H9 (cell line): Measurements from ENCODE around the gene CAPN8. TPM values are rescaled to one million over a fixed set of nuclear protein-coding genes. Genes with fewer than 3 reads are reported as not detected.

ENCODE experiments used
- DNase-seq: peaks from one replicate; pipeline ENCODE4 v3.0.0-alpha.2; 2017
- H2AFZ ChIP-seq: one replicate; pipeline ENCODE4 v1.6.1; 2013; ENCODE audit warnings: mild to moderate bottlenecking, low read length, control low read depth, moderate library complexity
- H2AK5ac ChIP-seq: 2 replicates; pipeline ENCODE4 v1.6.1; 2013; ENCODE audit warnings: low read length, control low read depth, mixed read lengths; ENCODE audit not compliant: insufficient read length
- H2BK120ac ChIP-seq: one replicate; pipeline ENCODE4 v1.6.1; 2013; ENCODE audit warnings: low read depth, mild to moderate bottlenecking, low read length, control low read depth, inconsistent platforms; ENCODE audit not compliant: poor library complexity, severe bottlenecking
- H2BK12ac ChIP-seq: 2 replicates; pipeline ENCODE4 v1.6.1; 2013; ENCODE audit warnings: low read length, control low read depth, mixed read lengths, low read depth; ENCODE audit not compliant: insufficient read length
- H2BK15ac ChIP-seq: 2 replicates; pipeline ENCODE4 v1.6.1; 2013; ENCODE audit warnings: low read depth, low read length, control low read depth
- H2BK20ac ChIP-seq: one replicate; pipeline ENCODE4 v1.6.1; 2013; ENCODE audit warnings: low read depth, mild to moderate bottlenecking, low read length, control low read depth, inconsistent platforms; ENCODE audit not compliant: poor library complexity, severe bottlenecking
- H2BK5ac ChIP-seq: 2 replicates; pipeline ENCODE4 v1.6.1; 2013; ENCODE audit warnings: low read length, control low read depth, mixed read lengths; ENCODE audit not compliant: insufficient read length
- H3K14ac ChIP-seq: 2 replicates; pipeline ENCODE4 v1.6.1; 2013; ENCODE audit warnings: low read length, control low read depth; ENCODE audit not compliant: insufficient read depth
- H3K18ac ChIP-seq: 2 replicates; pipeline ENCODE4 v1.6.1; 2013; ENCODE audit warnings: low read depth, mild to moderate bottlenecking, mixed read lengths, low read length, control low read depth; ENCODE audit not compliant: insufficient read length
- H3K23ac ChIP-seq: 2 replicates; pipeline ENCODE4 v1.6.1; 2013; ENCODE audit warnings: low read length, control low read depth, mixed read lengths, low read depth; ENCODE audit not compliant: insufficient read length
- H3K23me2 ChIP-seq: 2 replicates; pipeline ENCODE4 v1.6.1; 2013; ENCODE audit warnings: low read depth, mild to moderate bottlenecking, mixed read lengths, low read length, control low read depth; ENCODE audit not compliant: insufficient read length, poor library complexity, severe bottlenecking
- H3K27ac ChIP-seq: 2 replicates; pipeline ENCODE4 v1.5.1; 2013; ENCODE audit warnings: low read length, control low read depth, mixed read lengths, low read depth; ENCODE audit not compliant: insufficient read length
- H3K27me3 ChIP-seq: 2 replicates; pipeline ENCODE4 v1.6.1; 2013; ENCODE audit warnings: low read length, control low read depth, inconsistent platforms; ENCODE audit not compliant: insufficient read depth
- H3K4ac ChIP-seq: 2 replicates; pipeline ENCODE4 v1.6.1; 2013; ENCODE audit warnings: low read depth, mild to moderate bottlenecking, control low read depth, inconsistent platforms, low read length, moderate library complexity
- H3K4me1 ChIP-seq: 2 replicates; pipeline ENCODE4 v1.6.1; 2013; ENCODE audit warnings: low read length, control low read depth, inconsistent platforms; ENCODE audit not compliant: insufficient read depth
- H3K4me2 ChIP-seq: 2 replicates; pipeline ENCODE4 v1.6.1; 2013; ENCODE audit warnings: low read length, control low read depth, mixed read lengths; ENCODE audit not compliant: insufficient read length, insufficient read depth
- H3K56ac ChIP-seq: 2 replicates; pipeline ENCODE4 v1.6.1; 2013; ENCODE audit warnings: low read depth, mild to moderate bottlenecking, mixed read lengths, low read length, control low read depth; ENCODE audit not compliant: insufficient read length
- H3K79me1 ChIP-seq: 2 replicates; pipeline ENCODE4 v1.6.1; 2013; ENCODE audit warnings: low read depth, mild to moderate bottlenecking, moderate library complexity, low read length, control low read depth, inconsistent platforms; ENCODE audit not compliant: insufficient read depth, poor library complexity, severe bottlenecking
- H3K79me2 ChIP-seq: 2 replicates; pipeline ENCODE4 v1.6.1; 2013; ENCODE audit warnings: low read length, control low read depth, inconsistent platforms; ENCODE audit not compliant: insufficient read depth
- H3K9ac ChIP-seq: 2 replicates; pipeline ENCODE4 v1.6.1; 2013; ENCODE audit warnings: low read length, control low read depth, mixed read lengths; ENCODE audit not compliant: insufficient read length; ENCODE audit errors: extremely low read depth
- H3K9me3 ChIP-seq: one replicate; pipeline ENCODE4 v1.6.1; 2013; ENCODE audit warnings: low read depth, low read length, inconsistent platforms; ENCODE audit not compliant: control insufficient read depth
- H3T11ph ChIP-seq: one replicate; pipeline ENCODE4 v1.6.1; 2013; ENCODE audit warnings: mild to moderate bottlenecking, low read length, control low read depth, inconsistent platforms
- H4K20me1 ChIP-seq: one replicate; pipeline ENCODE4 v1.6.1; 2013; ENCODE audit not compliant: control insufficient read depth, insufficient read length, insufficient read depth
- H4K5ac ChIP-seq: 2 replicates; pipeline ENCODE4 v1.6.1; 2013; ENCODE audit warnings: low read depth, mild to moderate bottlenecking, mixed read lengths, low read length, control low read depth; ENCODE audit not compliant: insufficient read length
- H4K8ac ChIP-seq: replicated peaks from 2 replicates; pipeline ENCODE4 v1.6.1; 2013; ENCODE audit warnings: low read length, control low read depth, mixed read lengths, low read depth; ENCODE audit not compliant: insufficient read length
- H4K91ac ChIP-seq: 2 replicates; pipeline ENCODE4 v1.6.1; 2013; ENCODE audit warnings: low read depth, mild to moderate bottlenecking, moderate library complexity, mixed read lengths, low read length, control low read depth; ENCODE audit not compliant: insufficient read length
- H3K27ac Mint-ChIP-seq, 3 experiments: 2 replicates in 2 of 3; 3 replicates in 1 of 3; pipeline ENCODE4 v1.8.0; 2020 to 2021; ENCODE audit warnings: mixed read lengths in 3 of 3, mild to moderate bottlenecking in 1 of 3, moderate library complexity in 1 of 3
- H3K27me3 Mint-ChIP-seq: 2 replicates; pipeline ENCODE4 v1.8.0; 2021; ENCODE audit warnings: low read depth, mild to moderate bottlenecking, moderate library complexity, mixed read lengths
- H3K36me3 Mint-ChIP-seq, 3 experiments: 2 replicates in 2 of 3; 3 replicates in 1 of 3; pipeline ENCODE4 v1.8.0; 2020 to 2021; ENCODE audit warnings: low read depth in 3 of 3, mixed read lengths in 3 of 3; ENCODE audit not compliant: insufficient read depth in 1 of 3
- H3K4me1 Mint-ChIP-seq, 2 experiments: 2 replicates each; pipeline ENCODE4 v1.8.0; 2020; ENCODE audit warnings: mixed read lengths in 2 of 2
- H3K4me3 Mint-ChIP-seq, 2 experiments: 2 replicates in 1 of 2; 3 replicates in 1 of 2; pipeline ENCODE4 v1.8.0; 2020 to 2021; ENCODE audit warnings: mild to moderate bottlenecking in 2 of 2, mixed read lengths in 2 of 2, moderate library complexity in 1 of 2
- H3K9me3 Mint-ChIP-seq, 2 experiments: 2 replicates in 1 of 2; 3 replicates in 1 of 2; pipeline ENCODE4 v1.8.0; 2020; ENCODE audit warnings: mild to moderate bottlenecking in 2 of 2, mixed read lengths in 2 of 2, moderate library complexity in 1 of 2
- CTCF ChIP-seq: fragments of 200-600 bp; sonication (generic); conservative IDR thresholded peaks from 3 replicates; pipeline ENCODE4 v1.8.0; 2021; ENCODE audit warnings: antibody characterized with exemption, mild to moderate bottlenecking
- WGBS: extraction: QIAGEN DNeasy Blood & Tissue Kit; methylation state at CpG from one replicate; pipeline ENCODE4 v1.1.7; 2013; ENCODE audit warnings: missing lambda C conversion rate, low lambda C conversion rate, mixed read lengths; ENCODE audit not compliant: insufficient read length; ENCODE audit errors: extremely low coverage; 5-methylcytosine and 5-hydroxymethylcytosine counted together
- total RNA-seq: library from RNA; stranded (reverse); gene quantifications from 2 replicates; pipeline ENCODE4 v1.2.1, GENCODE V29; 2021

The CAPN8 gene
- total RNA-seq, 1 experiment from 2014 or later = not detected

DNA sequence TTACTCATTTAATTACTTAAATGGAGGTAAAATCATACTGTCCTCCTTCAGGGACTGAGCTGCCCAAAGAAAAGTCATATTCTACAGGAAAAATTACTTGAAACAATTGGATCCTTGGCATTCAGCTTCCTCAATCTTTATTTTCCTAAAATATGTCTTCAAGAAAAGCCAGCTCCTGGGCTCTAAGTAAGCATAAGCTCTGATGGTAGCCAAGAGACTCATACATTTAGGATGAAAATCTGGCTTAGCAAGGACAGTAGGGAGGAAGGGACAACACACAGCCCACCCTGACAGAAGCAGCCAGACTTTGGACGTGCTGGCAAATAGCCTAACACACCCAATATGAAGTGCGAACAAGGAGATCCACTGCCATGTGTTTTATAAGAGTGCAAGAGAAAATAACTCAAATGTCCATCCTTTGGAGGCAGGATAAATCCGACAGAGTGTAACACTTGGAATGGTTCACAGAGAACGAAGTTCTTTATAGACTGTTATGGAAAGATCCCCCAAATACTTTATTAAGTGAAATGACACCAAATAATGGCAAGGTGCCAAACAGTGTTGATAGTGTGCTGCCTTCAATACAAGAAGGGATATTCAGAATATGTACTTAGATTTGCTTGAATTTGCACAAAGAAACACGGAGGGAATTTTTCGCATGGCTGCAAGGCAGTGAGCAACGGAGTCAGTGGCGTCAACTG lies 14.1 kb downstream of the CAPN8 start:
- Histone ChIP-seq H4K5ac (no peak overlapping the region), H3K23me2 (no peaks in the 10 kb centered on the region)
- no CpG with 5 or more reads among the region's 8 CpGs for WGBS

More for the DNA sequence above, 14.1 kb downstream of the CAPN8 start:
- Mint-ChIP-seq H3K4me3 (no peak overlapping the region), H3K27ac (no peak overlapping the region), H3K9me3 (no peaks in the 10 kb centered on the region; a peak in 1 of 5 replicates), H3K36me3 (0 out of 7 replicates have a peak, but pooled peaks cover 0 to 3% (median 0%) of the 10 kb centered on the region in 3 experiments), H3K4me1 (peaks cover 44 to 45% of the 10 kb centered on the region in 2 experiments), H3K27me3 (no peaks in the 10 kb centered on the region)
- Histone ChIP-seq H2AFZ (no peak overlapping the region), H3K4me2 (no peak overlapping the region), H2BK120ac (no peak overlapping the region), H3K56ac (no peak overlapping the region), H2BK15ac (no peak overlapping the region), H3K4ac (no peak overlapping the region), H3K9ac (no peak overlapping the region), H3K23ac (no peak overlapping the region), H3K18ac (no peak overlapping the region), H2AK5ac (no peak overlapping the region), H3K27ac (no peak overlapping the region), H2BK12ac (no peak overlapping the region), H4K8ac (no peak overlapping the region), H4K20me1 (no peaks in the 10 kb centered on the region), H3K27me3 (no peaks in the 10 kb centered on the region), H3K9me3 (no peaks in the 10 kb centered on the region), H2BK5ac (no peak overlapping the region), H3K79me2 (no peaks in the 10 kb centered on the region), H4K91ac (no peak overlapping the region), H3K79me1 (no peaks in the 10 kb centered on the region), H3K4me1 (peaks cover 6% of the 10 kb centered on the region; the same call in 1 of the 2 replicates), H3T11ph (no peak overlapping the region), H3K14ac (no peak overlapping the region), H2BK20ac (no peak overlapping the region)
- no peak for DNase-seq
- no peak for TF ChIP-seq CTCF
